Measurements from ENCODE around the gene OR51S1.
"Not testable (repeated sequence)": the region's sequence is repeated elsewhere in the genome, so short reads cannot be mapped to it uniquely, and the experiment has no call there.

The OR51S1 gene

DNA sequence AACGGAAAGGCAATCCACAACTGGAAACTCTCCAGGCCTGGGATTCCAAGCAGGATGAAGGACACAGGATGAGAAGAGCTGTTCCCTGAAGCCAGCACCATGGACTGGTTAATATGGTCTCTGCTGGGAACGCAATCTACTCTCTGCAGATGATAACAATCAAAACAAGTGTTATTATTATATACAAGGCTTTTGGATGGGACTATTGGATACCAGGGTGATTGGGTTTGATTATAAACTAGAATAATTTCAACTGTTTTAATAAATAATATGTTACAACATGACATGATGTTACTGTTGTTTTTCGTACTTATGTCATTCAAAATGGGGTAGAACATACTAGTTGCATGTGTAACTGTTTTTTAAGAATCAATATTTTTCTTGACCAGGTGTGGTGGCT is 44.7 kb downstream of the OR51S1 start, which contains the start of gene OR52R1:
Gene OR52R1 (minus strand): TSS at position 101 of the 400 bp plus-strand sequence. CDS start 0 bp downstream, at position 101.
- Histone ChIP-seq H3K36me3 (ENCODE audit: insufficient read depth, low read length) (no peaks in the 10 kb centered on the region), H3K4me1 (ENCODE audit: insufficient read depth, low read length) (no peaks in the 10 kb centered on the region), H3K9ac (ENCODE audit: low read length) (no peak within 1 kb of the TSS), H3K9me3 (ENCODE audit: low read length) (no peaks in the 10 kb centered on the region), H3K27ac (ENCODE audit: low read depth, low read length) (no peak within 1 kb of the TSS), H3K27me3 (ENCODE audit: control insufficient read depth in 1 of 2, insufficient read depth in 2 of 2, low read length in 2 of 2) (no peaks in the 10 kb centered on the region), H3K4me3 (ENCODE audit: low read depth in 1 of 2, low read length in 2 of 2) (no peak within 1 kb of the TSS)

DNA sequence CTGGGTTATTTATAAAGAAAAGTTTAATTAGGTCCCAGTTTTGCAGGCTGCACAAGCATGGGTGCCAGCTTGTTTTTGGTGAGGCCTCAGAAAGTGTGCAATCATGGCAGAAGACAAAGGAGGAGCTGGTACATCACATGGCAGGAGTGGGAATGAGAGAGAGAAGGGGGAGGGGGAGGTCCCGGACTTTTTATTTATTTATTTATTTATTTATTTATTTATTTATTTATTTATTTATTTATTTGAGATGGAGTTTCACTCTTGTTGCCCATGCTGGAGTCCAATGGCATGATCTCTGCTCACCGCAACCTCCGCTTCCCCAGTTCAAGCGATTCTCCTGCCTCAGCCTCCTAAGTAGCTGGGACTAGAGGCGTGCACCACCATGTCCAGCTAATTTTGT is 47.7 kb downstream of the OR51S1 start:
- H3K9ac ChIP-seq (ENCODE audit: low read length); H3K36me3 ChIP-seq (ENCODE audit: insufficient read depth, low read length); H3K9me3 ChIP-seq (ENCODE audit: low read length); H3K27ac ChIP-seq (ENCODE audit: low read depth, low read length); H3K4me3 ChIP-seq (ENCODE audit: low read depth in 1 of 2, low read length in 2 of 2); H3K27me3 ChIP-seq (ENCODE audit: control insufficient read depth in 1 of 2, insufficient read depth in 2 of 2, low read length in 2 of 2); H3K4me1 ChIP-seq (ENCODE audit: insufficient read depth, low read length): not testable (repeated sequence)

DNA sequence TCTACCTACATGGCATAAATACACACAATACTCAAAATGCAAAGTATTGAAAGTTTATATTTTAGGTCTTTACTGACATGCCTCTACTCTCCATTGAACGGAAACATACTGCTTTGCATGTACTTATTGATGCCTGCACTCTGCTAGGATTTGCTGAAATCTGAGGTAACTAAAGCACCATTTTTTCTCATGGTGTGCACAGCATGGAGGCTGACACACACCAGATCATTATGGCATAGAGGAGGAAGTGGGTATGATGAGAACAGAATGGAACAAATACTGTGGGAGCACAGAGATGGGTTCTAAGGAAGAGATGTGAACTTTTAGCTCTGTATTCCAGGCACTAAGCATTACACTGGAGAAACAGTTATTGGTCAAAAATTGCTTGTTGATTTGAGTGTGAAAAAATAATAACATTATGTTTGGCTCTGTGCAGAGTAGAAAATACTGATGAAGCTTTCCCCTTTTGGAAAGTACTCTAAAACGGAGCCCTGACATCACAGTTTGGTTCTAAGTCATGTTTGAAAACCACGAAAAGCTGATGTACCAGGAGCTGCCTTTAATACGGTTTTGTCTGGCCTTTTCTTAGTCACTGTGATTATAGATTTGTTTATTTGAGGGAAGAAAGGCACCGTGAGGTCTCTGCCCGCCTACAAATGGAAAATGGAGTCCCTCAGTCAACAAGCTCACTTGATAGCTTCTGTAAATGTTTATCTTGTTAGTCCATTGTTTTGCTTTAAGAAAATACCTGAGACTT is 50.4 kb downstream of the OR51S1 start:
- no peak overlapping the region for H3K9ac ChIP-seq (ENCODE audit: low read length)
- no peak overlapping the region for H3K4me3 ChIP-seq (ENCODE audit: low read depth in 1 of 2, low read length in 2 of 2)
- H3K9me3 ChIP-seq (ENCODE audit: low read length) = no peaks in the 10 kb centered on the region
- no peaks in the 10 kb centered on the region for H3K4me1 ChIP-seq (ENCODE audit: insufficient read depth, low read length)
- H3K27ac ChIP-seq (ENCODE audit: low read depth, low read length) = no peak overlapping the region
- H3K36me3 ChIP-seq (ENCODE audit: insufficient read depth, low read length) = no peaks in the 10 kb centered on the region
- no peaks in the 10 kb centered on the region for H3K27me3 ChIP-seq (ENCODE audit: control insufficient read depth in 1 of 2, insufficient read depth in 2 of 2, low read length in 2 of 2)

Measured in muscle layer of colon (tissue), 2 donors.